ENCODE results near the gene UTRN. TPM values are rescaled to one million over a fixed set of nuclear protein-coding genes. Genes with fewer than 3 reads are reported as not detected.
A peak's percentile ranks its signal among the peaks of the same experiment; 100 is the strongest.

Gene UTRN
- 33.8 TPM for total RNA-seq

- DNase-seq (ENCODE audit: low spot score in 2 of 2) (peak; percentile 69 to 72), FAIRE-seq (no peak)
These were observed at the start of gene UTRN for GRCh38 chr6:144284783-144285547. Gene UTRN (plus strand): TSS chr6:144285335. CDS start chr6:144291829, 6,494 bp downstream.

- DNase-seq (ENCODE audit: low spot score in 2 of 2) (no peak), FAIRE-seq (no peak)
These were observed 40.4 kb upstream of the UTRN start for GRCh38 chr6:144244688-144245087.

DNA sequence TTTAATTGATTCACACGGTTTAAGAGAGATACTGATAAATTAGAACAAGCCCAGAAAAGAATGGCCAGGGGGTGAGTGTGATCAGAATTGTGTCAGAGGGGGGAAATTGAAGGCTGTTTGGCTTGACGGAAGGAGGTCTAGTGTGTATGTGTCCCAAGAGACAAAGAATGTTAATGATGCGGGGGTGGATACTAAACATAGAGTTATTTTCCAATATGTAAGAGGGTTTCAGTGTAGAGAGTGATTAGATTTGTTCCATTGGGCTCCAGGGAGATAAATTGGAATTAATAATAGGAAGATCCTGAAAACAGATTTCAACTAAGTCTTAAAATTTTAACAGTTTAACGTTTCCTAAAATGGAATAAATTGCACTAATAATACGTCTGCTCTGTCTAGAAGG is 38.1 kb upstream of the UTRN start:
- no peak for DNase-seq (ENCODE audit: low spot score in 2 of 2)
- no peak for FAIRE-seq

DNA sequence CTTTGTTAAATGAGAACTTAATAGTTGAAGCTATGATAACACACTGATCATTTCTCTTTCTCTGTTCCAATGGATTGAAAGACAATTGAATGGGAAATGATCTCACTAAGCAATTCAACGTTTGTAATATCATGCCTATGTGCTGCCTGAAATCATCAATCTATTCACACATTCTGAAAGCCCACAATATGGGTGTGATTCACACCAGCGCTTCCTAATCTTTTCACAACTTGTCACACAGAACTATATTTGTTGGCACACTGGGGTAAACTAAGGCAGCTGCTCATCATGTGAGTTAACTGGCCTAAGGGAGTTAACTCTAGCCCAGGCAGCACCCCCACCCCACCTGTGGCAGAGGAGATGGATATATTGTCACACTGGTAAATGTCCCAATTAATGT is 37.1 kb upstream of the UTRN start:
- DNase-seq (ENCODE audit: low spot score in 2 of 2) (no peak), FAIRE-seq (no peak)

DNA sequence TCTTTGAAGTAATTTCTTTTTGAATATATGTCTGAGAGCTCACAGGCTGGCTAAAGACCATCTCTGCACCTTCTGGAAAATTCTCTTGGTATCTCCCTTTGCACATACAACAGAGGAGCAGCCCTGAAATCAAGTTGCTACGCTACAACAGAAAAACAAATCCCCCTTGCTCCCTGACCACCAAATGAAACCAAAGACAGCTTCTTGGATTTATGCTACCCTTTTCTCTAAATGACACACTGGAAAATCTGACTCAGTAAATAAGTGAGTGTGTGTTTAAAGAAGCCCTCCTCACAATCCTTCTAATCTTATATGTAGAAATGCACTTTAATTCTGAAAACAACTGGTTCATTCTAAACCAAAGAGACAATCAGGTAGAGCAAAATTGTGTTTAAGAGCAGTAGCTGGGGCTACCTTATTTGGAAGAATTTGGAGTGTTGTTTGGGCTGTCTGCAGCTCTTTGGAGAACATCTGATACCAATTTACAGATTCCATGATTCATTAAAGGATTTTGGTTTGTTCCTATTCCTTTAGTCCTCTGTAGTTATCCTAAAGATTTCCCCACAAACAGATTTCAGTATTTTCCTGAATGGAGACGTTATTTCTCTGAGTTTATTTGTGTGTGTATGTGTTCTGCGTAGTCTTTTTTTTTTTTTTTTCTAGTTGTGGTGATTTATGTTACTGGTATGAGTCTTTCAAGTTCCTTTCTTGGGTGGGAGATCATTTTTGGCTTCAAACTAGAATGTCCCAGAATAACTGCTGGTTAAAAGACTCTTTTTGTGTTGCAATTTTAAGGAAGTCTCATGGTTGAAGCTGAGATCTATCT is 36.4 kb upstream of the UTRN start:
- FAIRE-seq: no peak
- DNase-seq (ENCODE audit: low spot score in 2 of 2): no peak

- no peak for FAIRE-seq
These were observed 34.9 kb upstream of the UTRN start for GRCh38 chr6:144250276-144250675.

DNA sequence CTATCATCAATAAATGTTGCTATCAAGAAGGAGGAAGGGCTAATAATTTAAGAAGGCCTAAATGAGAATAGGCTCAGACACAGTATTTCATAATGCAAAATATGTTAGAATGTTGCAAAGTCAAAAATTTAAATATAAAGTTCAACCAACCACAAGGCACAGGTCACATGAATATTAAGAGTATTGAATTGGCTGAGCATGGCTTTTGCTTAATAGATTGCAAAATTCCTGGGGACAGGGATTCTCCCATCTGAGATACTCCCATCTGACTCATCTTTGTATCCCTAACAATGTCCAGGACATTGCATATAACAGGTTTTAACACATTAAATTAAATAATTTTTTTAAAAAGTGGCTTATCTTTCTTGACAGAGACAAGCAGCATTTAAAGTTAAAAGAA is 32.9 kb upstream of the UTRN start:
- DNase-seq (ENCODE audit: low spot score in 2 of 2): no peak
- FAIRE-seq: no peak

More at GRCh38 chr6:144250276-144250675, 34.9 kb upstream of the UTRN start:
- DNase-seq (ENCODE audit: low spot score in 2 of 2): no peak

DNA sequence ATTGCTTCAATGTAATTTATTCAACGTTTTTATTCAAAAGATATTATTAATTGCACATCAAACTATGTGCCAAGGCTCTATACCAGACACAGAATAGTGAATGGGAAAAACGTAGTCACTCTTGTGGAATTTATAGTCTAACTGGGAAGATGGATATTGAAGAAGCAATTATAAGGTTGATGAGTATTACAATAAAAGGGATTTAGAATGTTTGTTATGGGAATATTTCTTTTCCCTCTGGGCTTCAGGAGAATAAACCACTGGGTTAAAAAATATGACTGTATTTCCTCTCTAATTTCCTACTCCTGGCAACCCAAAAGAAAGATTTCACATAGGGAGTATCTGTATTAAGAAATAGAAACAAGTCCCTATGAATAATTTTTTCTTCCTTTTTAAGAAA is 25.1 kb upstream of the UTRN start:
- FAIRE-seq (no peak), DNase-seq (ENCODE audit: low spot score in 2 of 2) (no peak)

DNA sequence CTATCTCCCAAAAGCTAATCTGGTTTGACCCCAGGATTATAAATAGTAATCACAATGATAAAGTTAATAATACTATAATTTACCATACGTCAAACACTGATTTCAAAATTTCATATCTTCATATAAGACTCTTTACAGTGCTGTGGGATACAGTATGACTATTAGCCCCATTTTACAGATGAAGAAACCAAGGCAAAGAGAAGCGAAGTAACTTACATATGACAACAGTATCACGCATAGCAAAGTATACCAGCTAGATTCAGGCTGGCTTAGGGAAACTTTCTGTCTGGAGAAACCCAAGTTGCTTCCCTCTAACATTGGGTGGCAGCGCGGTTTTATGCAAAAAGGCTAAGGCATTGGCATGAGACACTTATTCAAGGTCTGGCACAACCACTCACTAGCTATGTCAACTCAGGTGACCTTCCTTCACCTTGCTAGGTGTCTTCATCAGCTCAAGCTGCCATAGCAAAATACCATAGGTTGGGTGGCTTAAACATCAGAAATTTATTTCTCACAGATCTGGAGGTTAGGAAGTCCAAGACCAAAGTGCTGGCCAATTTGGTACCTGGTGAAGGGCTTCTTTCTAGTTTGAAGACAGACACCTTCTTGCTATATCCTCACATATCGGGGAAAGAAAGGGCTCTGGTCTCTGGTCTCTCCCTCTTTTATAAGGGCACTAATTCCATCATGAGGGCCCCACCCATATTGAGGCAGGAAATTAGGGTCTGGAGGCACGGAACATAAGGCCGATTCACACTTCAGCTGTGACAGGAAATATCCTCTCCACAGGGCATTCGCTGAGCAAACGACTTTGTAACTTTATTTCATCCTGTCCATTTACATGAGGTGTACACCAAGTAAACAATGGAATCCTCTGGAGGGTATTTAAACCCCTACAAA is 22.4 kb upstream of the UTRN start:
- DNase-seq (ENCODE audit: low spot score in 2 of 2) (no peak), FAIRE-seq (no peak)

- DNase-seq (ENCODE audit: low spot score in 2 of 2) (no peak), FAIRE-seq (no peak)
These were observed 21.3 kb upstream of the UTRN start for GRCh38 chr6:144263786-144264185.

- DNase-seq (ENCODE audit: low spot score in 2 of 2) (no peak), FAIRE-seq (no peak)
These were observed 20.7 kb upstream of the UTRN start for GRCh38 chr6:144264270-144265060.

- FAIRE-seq: no peak
- no peak for DNase-seq (ENCODE audit: low spot score in 2 of 2)
These were observed 20.1 kb upstream of the UTRN start for GRCh38 chr6:144265061-144265357.

DNA sequence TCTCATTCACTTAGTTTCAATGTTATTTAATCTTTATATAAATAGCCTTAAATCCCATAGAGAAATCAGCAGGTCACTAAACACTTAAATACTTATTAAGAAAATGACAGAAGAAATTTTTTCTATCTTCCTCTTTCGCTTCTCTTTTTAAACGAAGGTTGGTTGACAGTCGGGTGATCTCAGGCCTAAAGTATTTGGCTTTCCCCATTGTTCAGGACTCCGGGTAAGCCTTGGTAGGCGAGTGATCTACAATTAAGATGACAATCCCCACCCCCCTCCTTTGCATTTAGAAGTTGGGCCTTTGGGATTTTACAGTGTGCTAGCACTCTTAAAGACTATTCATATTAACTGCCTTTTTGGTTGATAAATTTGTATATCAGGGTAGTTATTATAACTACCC is 19.7 kb upstream of the UTRN start:
- FAIRE-seq (no peak), DNase-seq (ENCODE audit: low spot score in 2 of 2) (no peak)

DNA sequence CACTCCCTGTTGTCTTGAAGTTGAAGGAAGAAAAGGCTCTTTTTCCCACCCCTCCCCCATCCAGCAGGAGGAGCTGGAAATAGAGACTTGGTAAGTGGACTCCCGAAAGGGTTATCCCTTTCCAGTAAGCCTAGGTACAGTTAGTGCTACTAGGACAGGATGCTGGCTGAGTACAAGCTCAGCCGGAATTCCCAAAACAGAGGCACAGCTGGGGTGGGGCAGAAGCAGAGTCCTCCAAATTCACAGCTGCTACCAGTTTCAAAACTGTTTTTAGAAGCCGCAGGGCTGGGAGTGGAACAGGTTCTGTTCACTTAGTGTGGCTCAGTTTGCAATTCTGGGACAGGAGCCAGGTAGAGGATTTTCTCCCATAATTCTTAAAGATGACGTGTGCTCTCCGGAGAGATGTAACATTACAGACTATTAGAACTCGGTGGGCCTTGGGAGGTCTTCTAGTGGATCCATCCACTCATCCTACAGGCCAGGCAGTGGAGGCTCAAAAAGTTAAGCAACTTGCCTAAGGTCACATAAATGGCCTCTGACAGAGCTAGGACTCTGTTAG is 19.0 kb upstream of the UTRN start:
- no peak for FAIRE-seq

DNA sequence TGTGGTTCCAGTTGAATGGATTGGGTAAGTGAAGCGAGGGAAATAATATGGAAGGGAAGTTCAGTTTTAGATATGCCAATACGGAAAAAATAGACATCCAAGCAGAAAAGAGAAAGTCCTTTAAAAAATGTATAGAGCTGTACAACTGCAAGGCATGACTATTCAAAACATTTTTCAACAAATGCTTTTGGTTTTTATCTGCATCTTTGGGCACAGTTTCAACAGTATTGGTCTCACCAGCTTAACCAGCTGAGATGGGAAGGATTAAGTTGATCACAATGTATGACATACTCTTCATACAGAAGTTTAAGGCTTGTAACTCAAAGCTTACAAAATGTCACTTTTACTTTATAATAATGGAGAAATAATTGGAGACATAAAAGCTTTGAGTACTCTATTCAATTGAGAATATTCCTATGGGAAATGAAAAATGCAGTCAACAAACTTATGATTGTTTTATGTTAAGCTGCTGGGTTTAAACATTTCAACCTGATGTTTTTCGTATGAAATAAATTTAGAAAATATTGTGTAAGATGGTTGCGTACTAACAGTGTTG is 16.3 kb upstream of the UTRN start:
- DNase-seq (ENCODE audit: low spot score in 2 of 2): no peak

More for the DNA sequence above, 19.0 kb upstream of the UTRN start:
- no peak for DNase-seq (ENCODE audit: low spot score in 2 of 2)

GRCh38 chr6:144277174-144277573 is 8.0 kb upstream of the UTRN start:
- DNase-seq (ENCODE audit: low spot score in 2 of 2): no peak
- FAIRE-seq: no peak

More for the DNA sequence above, 16.3 kb upstream of the UTRN start:
- FAIRE-seq: no peak

GRCh38 chr6:144277605-144278227 is 7.4 kb upstream of the UTRN start:
- DNase-seq (ENCODE audit: low spot score in 2 of 2) (no peak), FAIRE-seq (no peak)

DNA sequence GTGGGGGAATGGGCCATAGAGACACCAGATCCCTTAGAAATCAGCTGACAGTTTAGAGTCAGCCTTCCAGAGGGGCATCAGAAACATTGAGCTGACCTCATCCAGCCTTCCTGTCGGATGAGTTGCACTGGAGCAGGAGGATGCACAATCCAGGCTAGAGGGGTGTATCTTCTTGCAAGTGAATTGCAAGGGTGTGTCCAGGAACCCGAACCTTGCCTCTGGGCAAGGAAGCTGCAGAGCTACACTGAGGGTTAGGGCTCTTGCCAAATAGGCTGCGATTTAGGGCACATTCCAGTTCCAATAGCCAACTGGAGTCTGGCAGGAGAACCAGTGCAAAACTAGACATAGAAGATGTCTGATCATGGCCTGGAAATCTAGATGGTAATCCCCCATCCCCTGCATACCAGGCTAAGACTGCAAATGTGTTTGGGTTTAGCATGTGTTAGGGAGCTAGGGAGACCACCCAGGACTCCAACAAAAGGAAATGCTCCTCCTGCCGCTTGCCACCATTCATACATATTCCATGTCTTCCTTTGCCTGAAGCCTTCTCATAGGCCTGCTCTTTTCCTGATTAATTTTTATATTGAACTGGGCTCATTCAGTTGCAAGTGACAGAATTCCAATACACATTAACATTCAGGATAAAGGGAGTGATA is 6.3 kb upstream of the UTRN start:
- DNase-seq (ENCODE audit: low spot score in 2 of 2) (no peak), FAIRE-seq (no peak)
